Activated CD4-positive, alpha-beta T cell treated with anti-CD3 and anti-CD28 coated beads, Interleukin-2, amount 50 U/mL, for 16 hours (primary cell): Measurements from ENCODE around the gene FRMPD1.

Source experiments
- DNase-seq: peaks from one replicate; pipeline ENCODE4 v3.0.0-alpha.2; 2020

FRMPD1 gene

DNA sequence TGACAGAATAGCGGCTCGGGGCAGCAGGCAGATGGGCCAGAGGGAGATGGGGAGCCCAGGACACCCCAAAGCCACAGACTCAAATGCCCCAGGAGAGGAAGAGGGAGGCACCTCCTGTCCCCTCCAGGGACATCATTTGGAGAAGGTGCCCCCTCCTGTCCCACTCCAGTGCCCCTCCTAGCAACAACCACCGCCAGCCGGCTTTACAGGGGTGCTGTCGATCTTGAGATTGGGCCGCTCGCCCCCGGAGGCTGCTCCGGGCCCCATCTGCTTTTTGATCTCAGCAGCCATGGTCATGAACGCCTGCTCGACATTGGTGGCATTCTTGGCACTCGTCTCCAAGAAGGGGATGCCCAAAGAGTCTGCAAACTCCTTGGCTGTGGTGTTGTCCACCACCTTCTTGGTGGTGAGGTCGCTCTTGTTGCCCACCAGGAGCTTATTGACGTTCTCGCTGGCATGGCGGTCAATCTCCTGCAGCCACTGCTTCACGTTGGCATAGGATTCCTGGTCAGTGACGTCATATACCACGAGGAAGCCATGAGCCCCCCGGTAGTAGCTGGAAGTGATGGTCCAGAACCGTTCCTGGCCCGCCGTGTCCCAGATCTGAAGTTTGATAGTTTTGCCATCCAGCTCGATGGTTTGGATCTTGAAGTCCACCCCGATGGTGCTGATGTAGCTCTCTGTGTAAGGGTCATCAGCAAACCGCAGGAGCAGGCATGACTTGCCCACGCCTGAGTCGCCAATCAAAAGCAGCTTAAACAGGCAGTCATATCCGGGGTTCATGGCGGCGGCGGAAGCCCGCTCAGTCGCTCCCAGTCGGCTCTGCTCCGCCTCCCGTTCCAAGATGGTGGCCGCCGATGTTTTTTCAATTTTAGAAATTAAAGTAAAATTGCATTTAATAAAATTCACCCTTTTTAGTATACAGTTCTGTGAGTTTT lies 14.0 kb upstream of the FRMPD1 start:
- no peak for DNase-seq

DNA sequence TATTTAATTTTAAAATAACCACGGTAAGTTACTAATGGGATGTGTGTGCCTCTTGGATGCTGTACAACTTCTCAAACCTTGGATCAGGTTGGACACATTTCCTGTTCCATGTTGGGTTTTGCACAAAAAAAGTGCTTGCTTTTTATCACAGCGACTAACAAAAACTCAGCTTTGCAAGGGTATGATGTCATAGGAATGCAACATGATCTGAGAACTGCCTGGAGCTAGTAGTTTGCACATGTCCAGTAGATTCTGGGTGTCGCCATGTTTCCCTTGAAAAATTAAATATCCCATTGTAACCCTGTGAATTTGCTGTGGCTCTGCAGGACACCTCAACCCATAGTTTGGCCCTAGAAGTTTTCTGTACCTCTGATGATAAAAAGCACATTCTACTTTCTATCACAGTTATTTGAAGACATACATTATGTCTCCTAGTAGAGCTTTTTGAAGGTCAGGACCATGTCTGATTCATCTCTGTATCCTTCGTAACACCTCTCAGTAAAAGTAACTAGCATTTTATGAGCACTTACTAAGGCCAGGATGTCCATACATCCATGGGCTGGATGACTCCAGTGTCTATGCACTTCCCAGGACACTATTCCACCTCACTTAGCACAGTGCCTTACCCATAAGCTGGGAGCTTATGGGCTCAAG lies 11.5 kb upstream of the FRMPD1 start:
- no peak for DNase-seq

DNA sequence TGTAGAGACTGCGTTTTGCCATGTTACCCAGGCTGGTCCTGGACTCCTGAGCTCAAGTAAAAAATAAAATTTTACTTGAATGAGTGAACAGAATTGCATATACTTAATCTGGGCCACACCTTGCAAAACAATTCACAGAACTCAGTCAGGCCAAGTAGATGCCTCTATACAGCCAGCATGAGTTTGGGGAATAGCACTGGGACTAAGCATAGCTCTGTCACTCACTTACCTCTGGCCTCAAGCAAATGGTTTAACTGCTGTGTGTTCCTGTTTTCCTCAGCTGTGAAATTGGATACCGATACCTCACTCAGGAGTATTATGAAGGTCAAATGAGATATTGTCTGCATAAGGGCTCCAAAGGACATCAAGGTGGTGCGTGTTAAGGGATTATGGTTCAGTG lies 10.9 kb upstream of the FRMPD1 start:
- DNase-seq: no peak

DNA sequence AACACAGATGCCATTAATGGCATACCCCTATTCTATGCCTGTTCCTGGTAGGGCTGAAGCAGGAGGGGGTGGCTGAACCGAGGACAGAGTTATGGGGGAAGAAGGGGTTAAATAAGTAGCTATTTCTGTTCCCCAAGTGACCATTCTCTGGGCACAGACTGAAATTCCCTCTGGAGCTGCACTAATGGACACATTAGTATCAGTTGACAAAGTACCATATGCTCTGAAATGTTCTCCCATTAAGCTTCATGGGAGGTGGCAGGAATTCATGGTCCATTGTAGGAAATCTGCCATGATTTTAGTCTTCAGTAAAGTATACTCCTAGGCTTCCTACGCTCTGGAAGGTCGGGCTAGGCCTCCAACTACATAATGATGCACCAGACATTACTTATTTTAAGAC lies 10.5 kb upstream of the FRMPD1 start:
- no peak for DNase-seq

DNA sequence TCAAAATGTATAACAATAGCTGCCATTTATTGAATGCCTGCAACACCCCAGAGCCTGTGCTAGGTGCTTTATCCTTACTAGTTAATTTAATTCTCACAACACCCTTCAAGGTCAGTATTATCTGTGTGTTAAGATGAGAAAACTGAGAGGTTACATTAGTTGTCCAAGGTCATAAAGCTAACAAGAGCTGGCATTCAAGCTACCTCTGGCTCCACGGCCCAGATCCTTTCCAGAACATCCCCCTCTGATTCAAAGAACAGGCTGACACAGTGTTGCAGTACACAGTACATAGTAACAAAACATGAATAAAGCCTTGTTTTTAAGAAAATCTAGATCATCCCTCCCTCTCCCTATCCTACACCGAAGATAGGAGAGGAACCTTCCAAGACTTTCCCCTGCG lies 9.4 kb upstream of the FRMPD1 start:
- DNase-seq: no peak

DNA sequence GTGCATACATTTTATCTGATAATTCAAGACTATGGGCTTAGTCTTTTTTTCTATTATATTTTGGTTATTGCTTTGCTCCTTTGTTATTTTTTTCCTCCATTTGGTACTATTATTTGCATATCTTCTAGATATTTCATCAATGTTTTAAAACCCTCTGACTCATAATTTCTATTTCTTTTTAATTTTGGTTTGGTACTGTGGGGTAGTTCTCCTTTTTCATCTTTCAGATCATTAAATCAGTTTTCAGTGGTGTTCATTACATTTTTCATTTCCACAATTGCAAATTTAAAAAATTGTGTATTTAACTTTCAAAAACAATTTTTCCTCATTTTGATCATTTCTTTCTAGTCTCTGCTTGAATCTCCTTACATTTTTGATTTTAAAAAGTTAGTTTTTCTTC lies 7.5 kb upstream of the FRMPD1 start:
- no peak for DNase-seq

DNA sequence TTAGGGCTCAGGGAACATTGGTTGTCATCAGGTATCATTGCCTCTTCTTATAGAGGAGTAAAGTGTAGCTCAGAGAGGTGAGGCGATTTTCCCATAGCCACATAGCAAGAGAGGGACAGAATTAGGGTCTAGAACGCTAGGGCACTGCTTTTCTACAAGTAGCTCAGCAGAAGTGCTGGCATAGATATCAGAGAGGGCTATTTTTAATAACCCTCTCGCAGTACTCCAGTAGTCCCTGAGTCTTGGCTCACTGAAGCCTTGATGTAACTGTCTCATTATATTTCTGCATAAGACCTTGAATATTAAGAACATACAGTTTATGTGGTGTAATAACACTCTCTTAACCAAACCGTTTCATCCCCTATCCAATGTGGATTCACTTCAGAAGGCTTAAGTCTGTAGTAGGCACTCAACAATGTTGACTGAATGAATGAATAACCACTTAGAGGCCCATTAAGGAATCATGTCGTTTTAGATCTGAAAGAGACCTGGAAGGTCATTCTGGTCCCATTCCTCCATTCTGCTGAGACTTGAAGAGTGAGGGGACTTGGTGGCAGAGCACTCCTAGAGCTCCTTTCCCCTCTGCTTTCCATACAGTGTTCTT lies 4.7 kb upstream of the FRMPD1 start:
- no peak for DNase-seq

DNA sequence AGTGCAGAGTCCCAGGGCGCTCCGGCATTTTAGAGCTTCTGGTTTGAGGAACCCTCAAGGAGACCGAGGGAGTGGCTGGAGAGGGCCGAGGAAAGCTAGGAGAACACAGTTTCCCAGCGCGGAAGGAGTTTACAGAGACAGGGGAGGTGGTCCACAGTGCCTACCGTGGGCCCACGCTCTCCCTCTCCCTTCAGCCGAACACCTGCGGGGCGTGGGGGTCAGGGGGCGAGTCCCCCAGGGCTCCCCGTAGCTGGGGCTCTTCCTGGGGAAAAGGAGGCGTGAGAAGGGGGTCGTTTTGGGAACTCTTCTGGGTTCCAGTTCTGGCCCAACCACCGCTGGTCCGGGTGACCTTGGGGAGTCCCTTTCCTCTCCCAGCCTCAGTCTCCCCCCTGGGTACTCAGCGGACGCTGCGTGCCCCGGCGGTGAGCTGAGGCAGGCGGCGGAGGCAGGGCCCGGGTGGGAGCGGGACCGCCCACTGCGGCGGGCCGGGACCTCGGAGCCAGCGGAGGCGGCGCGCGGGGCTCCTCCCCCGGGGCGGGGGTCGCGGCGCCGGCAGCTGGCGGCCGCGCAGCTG lies 368 bp upstream of the FRMPD1 start:
- DNase-seq: no peak

DNA sequence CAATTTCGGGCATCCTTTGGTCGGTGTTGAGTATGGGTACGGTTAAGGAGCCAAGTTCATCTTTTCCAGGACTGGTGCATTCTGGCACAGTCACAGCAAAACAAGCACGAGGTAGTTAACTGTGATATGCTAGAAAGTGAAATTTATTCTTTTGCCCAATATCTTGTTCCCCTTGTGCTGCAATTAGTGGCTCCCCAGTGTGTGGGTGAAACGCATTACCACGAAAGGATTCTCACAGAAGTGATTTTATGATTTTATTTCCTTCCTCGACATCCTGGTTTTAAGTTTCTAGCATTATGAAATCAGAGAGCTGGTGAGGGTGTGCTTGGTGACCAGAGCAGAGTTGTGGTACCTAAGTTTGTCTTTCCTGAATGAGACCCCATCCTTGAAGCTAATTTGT lies 1.5 kb downstream of the FRMPD1 start:
- DNase-seq: no peak

DNA sequence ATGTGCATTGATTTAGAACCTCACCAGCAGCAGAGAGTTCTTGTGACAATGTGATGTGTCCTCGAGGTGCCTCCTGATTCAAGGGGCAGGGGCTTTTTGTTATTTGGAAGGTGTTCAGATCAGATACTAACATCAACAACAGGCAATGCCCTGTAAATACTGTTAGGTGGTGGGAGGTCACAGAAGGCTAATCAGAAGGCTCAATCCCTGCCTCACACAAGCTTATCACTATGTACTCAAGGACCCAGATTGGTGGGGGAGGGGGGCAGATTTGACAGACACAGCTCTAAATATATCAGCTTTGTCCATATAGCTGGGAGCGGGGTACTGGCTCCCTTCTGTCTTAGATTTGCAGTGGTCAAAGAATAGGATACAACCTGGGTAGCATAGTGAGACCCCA lies 2.6 kb downstream of the FRMPD1 start:
- no peak for DNase-seq

DNA sequence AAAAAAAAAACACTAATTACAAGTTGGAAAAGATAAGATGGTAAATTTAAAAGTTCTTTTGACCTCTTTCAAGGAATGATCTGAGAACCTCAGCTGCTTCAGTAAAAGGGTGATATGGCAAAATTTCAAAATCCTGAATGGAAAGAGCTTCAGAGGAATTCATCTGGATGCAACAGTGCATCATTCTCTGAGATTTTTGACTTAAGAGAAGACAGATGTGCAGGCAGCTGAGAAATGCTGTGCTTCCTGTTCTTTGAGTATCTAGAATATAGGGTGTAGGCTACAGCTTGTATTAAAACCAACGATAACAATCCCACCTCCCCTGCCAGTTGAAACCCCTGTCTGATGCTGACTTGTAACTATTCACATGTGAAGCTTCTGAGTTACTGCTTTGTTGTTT lies 6.2 kb downstream of the FRMPD1 start:
- DNase-seq: no peak

DNA sequence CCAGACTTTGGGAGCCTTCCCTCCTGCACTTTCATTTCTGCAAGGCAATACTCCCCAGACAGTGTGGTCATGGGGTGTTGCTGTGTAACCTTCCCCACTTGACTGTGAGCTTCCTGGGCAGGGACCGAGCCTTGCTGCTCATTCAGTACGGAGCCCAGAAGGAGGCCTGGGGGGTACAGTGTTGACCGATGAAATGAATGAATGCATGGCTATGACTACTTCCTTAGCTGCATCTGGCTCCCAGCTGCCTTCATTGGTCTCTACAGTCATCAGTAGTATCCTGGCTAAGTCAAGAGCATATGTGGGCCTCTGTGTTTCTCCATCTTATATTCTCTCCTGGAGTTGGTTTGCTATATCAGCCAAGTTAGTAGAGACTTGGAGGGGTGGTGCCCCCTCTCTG lies 9.9 kb downstream of the FRMPD1 start:
- no peak for DNase-seq

DNA sequence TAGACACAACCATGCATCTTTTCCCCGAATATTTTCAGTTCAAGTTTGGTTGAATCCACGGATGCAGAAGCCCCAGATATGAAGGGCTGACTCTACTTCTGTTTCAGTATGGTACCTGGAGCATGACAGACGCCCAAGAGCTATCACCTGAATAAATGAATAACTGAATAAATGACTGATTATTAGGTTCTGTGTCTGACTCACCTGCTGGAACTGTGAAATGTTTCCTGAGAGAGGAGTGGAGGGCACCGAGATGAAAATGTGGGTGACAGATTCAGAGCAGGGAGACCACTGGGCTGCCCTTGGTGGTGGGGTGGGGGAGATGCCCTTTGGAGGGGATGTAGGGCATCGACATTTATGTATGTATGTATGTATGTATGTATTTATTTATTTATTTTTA lies 13.2 kb downstream of the FRMPD1 start:
- DNase-seq: no peak

DNA sequence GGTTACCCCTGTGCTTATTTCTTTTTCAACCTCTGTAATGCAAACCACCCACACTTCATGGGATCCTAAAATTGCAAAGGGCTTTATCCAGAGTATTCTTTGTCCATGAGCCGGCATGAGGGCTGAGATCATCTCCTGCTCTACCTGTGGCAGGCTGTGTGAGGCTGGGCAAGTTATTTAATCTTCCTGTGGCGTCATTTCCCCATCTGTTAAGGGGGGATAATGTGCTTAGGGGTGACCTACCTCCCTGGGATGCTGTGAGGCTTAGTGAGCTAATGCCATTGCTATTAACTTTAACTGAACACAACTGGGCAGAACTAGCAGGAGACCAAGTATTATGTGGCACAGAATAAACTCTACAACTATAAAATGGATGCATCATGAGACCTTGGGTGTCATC lies 17.0 kb downstream of the FRMPD1 start:
- no peak for DNase-seq

DNA sequence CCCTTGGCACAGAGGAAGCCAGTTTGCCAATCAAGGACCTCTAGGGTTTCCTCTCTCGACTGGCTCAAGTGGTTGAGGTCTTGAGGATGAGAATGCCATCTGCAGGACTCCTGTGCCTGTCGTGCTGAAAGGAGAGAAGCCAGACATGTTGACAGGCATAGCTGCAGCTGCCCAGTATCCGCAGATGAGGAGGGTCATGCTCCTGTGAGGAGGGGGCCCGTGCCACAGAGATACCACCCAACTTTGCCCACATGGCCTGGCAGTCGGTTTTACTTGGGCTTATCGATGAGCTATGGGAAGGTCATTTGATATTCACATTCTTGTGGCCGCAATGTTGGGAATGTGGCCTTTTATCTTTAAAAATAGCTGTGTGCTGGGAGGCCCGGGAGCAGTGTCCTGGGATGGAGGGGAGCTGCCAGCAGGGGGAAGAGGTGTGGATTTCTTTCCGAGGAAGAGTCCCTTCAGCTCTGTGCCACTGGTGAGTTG lies 17.4 kb downstream of the FRMPD1 start:
- no peak for DNase-seq

DNA sequence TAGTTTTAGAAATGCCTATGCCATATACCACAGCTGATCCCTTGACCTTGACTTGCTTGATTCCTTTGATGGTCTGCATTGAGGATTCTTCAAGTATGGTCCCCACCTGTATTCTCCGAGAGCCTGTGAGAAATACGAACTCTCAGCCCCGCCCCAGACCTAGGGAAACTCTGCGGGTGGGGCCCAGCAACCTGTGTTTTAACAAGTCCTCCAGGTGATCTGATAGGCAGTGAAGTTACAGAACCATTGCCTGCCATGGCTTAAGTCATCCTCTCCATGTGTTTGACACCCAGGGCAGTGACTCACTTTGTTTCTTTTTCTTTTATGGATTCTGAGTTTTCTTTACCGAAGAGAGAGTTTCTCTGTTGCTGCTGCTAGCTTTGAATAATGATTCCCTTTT lies 18.5 kb downstream of the FRMPD1 start:
- DNase-seq: no peak

DNA sequence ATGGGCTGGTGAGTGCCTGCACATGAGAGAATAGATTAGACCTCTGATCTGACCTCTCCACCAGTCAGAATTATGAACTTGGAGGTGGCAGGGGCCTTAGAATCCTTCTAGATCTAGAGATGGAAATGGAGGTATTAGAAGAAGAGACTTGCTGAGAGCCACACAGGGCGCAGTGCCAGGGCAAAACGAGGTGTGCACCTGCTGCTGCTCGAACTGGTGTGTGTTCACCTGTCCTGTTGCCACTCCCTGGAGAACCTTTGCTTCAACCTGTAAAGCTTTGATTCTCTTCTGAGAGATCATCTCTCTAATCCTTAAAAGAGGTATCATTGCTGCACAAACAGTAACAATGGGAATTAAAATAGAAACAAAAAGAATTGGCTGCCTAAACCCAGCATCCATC lies 24.9 kb downstream of the FRMPD1 start:
- no peak for DNase-seq

DNA sequence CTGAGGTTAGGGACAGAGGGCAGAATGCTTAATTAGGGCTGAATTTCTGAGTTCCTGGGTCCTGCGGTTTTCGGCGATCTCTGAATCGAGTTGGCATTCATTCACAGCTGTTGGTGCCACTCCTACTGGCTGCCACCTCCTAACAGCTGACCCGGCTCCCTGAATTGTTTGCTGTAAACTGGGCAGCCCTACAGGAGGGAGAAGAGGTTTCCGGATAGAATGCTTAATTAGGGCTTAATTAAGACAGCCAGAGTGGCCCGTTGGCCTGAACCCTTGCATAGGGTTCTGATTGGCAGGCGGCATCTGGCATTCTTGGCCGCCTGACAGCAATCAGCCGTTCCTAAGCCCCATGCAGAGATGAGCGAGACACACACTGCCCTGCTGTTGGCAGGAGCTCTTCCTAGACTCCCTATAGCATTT lies 25.7 kb downstream of the FRMPD1 start:
- DNase-seq: no peak

DNA sequence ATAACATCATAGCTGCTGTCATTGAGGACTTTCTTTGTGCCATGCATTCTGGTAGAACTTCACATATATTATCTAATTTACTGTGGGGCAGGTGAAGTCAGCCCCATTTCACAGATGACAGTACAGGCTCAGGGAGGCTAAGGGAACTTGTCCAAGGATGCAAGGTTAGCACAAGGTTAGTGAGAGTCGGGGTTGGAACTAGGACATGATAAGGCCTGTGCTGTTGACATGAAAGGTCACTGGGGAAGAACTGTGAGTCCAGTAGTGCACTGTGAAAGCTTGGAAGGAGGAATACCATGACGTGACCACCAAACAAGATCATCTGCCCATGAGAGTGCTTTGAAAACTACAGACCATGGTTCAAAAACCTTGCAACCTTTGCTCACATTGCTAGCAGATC lies 26.7 kb downstream of the FRMPD1 start:
- no peak for DNase-seq

DNA sequence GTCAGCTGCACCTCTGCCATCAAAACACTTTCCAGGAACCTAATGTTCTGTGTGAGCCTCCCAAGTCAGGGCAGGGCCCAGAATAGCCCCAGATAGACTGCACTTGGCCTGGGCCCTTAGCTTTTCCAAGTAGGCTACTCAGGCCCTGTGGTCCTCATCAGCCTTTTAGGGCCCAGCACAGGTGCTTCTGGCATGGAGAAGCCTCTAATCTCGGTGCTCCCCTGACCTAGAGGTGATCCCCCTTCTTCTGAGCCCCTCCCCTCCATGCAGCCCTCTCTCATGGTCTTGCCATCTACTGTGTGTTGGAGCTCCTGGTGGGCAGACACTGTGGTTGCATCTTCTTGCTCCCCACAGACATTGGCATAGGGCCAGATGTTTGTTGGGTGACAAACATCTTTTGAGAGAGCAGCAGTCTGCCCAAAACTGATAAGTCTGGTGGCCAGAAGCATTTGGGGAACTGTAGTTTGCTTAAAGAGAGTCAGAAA lies 28.1 kb downstream of the FRMPD1 start:
- DNase-seq: no peak

DNA sequence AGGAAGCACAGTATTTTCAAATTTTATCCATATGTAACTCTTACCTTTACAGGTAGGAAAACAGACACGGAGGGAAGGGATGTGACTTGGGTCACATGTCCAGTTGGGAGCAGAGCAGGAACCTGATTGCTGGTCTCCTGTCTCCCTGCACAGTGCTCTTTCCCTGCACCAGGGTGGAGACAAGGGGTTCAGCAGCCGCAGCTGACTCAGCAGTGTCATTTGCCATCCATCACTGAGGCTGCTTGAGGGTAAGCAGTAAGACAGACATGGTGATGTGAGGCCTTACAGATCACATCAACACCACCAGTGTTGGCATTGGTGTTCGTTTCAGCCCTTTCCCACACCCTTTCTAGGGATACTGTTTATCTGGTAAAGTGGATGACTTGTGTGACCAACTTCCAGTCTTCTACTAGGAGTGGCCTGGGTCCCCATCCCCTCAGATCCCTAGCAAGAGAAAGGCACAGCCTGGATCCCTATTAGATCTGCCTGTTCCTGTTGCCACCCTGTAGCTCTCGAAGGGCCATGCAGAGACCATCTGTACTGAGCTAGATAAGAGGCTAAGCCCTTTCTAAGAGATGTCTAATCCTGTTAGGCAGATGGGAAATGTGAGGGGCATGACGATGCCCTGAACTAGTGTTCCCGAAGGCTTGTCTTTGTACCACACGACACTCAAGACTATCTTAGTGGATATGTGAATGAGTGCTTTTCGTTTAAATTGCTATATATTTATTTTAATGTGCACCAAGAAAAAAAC lies 29.1 kb downstream of the FRMPD1 start:
- no peak for DNase-seq

DNA sequence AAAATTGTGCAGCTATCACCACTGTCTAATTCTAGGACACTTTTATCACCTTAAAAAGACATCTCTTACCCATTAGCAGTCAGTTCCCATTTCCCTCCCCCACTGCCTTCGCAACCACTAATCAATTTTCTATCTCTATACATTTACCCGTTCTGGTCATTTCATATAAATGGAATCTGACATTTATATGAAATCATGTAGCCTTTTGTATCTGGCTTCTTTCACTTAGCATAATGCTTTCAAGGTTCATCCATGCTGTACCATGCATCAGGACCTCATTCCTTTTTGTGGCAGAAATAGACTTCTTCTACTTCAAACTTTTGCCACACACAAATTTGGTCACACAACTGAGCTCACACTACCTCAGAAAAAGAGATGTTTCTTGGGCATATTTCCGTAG lies 32.2 kb downstream of the FRMPD1 start:
- no peak for DNase-seq
